ENCODE data around the gene B3GNT9.

The B3GNT9 gene

DNA sequence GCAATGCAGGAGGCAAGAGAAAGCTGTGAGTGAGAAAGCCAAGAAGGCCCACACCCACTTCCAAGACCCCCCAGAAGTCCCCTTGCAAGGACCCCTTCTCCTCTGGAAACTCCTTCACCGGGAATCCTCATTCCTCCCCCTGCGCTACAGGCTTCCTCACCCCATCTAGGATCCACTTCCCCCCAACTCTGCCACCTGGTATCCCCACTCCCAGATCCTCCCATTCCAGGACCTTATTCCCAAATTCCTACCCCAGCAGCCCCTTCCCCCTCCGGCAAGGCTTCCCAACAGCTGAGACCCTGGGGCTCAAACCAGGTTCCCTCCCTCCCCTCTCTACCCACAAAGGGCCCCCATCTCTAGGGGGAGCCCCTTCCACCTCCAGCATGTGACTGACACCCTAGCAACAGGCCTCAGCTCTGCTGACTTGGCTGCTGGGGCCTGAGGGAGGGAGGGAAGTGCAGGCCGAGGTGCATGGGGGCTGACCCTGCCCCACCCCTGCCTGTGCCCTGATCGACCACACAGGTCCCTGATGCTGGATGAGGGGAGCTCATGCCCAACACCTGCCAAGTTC, 15.9 kb upstream of the B3GNT9 start:
- DNase-seq (ENCODE audit: low read depth): no peak

DNA sequence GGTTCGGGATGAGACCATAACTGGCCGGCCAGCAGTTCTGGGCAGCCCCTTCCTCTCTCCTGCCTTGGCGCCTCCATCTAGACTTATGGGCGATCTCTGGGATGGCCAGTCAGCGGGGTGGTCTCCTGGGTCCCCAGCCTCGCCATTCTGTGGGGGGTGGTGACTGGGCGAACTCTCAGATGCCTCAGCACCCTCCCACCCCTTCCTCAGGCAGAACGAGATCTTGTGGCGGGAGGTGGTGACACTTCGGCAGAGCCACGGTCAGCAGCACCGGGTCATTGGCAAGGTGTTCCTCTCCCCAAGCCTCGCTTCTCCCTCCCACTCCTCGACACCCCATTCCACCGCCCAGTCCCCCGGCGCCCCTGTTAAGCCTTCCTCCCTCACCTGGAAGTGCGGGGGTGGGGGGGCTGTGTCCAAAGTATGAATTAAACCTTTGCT, 15.3 kb upstream of the B3GNT9 start:
- no peak for DNase-seq (ENCODE audit: low read depth)

DNA sequence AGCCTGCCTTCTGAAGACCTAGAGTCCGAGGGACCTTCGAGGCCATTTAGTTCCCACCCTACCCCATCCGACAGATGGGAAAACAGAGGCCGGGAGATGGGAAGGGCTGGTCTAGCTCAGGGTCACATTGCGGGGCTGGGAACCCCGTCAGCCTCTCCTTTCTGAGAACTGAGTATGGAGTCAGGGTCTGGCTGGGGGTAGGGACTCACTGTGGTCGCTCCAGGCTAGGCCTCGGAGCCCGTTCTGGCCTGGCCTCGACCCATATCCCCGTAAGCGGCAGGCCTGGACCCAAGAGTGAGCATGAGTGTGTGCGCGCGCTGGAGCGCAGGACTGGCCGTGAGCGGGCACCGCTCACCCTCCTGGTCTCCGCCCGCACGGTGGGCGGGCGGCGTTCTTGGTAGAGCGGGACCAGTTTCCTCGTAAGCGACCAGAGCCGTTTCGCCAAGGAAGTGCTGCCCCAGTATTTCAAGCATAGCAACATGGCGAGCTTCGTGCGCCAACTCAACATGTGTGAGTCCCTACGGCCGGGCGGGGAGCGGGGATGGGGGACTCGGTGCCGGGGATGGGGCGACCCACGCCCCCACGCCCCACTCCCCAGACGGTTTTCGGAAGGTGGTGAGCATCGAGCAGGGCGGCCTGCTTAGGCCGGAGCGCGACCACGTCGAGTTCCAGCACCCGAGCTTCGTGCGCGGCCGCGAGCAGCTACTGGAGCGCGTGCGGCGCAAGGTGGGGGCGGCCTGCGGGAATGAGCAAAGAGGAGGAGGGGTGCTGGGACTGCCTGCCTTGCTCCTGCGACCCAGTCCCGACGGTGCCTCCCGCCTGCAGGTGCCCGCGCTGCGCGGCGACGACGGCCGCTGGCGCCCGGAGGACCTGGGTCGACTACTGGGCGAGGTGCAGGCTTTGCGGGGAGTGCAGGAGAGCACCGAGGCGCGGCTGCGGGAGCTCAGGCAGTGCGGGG, 14.6 kb upstream of the B3GNT9 start:
- DNase-seq (ENCODE audit: low read depth): no peak

DNA sequence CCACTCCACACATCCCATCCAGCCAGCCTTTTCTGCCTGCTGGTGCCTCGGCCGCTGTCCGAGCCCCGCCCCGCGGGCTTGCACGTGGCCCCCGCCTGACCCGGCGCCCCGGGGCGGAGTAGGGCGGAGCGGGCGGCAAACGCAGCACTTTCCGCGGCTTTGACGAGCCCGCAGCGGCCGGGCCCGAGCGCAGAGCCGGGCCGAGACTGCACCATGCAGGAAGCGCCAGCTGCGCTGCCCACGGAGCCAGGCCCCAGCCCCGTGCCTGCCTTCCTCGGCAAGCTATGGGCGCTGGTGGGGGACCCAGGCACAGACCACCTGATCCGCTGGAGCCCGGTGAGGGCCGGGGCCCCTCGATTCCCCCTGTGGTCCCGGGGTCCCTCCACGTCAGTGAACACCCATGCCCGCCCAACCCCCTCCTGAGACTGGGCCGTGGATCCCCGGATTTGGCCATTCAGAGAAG, 13.8 kb upstream of the B3GNT9 start, which contains the start of gene HSF4:
HSF4 (plus strand) TSS at position 147 of the 463 bp plus-strand sequence; CDS start at position 214, 67 bp downstream.
- no peak for DNase-seq (ENCODE audit: low read depth)

DNA sequence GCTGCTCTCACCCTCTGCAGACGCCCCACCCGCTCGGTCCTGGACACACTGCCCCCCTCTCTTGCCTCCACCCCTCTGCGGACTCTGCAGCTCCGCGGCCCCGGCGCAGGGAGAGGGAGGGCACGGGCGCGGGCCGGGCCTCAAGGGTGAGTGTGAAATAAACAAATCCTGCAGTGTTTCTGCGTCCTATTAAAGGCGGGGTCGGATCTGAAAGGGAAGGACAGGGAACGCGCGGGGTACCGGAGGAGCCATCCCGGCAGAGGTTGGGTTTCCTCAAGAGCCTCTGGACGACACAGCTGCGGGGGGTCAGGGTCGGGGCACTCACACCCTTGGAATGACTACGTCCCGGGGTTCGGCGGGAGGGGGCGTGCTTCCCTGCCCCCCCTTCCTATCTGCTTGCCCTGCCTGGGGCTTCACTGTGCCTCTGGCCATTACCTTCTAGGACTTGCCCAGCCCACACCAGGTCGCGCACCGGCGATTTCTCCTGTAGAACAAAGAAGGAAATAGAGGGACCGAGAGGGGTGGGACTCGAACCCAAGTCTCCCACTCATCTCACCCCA, 13.3 kb upstream of the B3GNT9 start:
- no peak for DNase-seq (ENCODE audit: low read depth)

DNA sequence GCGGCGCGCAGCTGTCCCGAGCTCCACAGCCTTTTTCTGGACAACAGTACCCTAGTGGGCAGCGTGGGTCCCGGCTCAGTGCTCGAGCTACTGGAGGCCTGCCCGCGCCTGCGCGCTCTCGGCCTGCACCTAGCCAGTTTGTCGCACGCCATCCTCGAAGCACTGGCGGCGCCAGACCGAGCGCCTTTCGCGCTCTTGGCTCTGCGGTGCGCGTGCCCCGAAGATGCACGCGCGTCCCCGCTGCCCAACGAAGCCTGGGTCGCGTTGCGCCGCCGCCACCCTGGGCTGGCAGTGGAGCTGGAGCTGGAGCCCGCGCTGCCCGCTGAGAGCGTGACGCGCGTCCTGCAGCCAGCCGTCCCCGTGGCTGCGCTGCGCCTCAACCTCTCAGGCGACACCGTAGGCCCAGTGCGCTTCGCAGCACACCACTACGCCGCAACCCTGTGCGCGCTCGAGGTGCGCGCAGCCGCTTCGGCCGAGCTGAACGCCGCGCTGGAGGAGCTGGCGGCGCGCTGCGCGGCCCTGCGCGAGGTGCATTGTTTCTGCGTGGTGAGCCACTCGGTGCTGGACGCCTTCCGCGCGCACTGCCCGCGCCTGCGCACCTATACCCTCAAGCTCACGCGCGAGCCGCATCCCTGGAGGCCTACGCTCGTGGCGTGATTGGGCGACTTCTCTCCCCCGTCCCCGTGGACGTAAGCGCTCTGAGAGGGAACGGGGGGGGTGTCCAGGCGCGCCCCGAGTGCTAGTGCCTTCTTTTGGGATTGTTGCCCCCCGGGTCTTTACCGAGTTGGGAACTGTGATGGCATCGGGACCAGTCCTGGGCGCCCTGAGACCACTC, 12.6 kb upstream of the B3GNT9 start:
- DNase-seq (ENCODE audit: low read depth): no peak

DNA sequence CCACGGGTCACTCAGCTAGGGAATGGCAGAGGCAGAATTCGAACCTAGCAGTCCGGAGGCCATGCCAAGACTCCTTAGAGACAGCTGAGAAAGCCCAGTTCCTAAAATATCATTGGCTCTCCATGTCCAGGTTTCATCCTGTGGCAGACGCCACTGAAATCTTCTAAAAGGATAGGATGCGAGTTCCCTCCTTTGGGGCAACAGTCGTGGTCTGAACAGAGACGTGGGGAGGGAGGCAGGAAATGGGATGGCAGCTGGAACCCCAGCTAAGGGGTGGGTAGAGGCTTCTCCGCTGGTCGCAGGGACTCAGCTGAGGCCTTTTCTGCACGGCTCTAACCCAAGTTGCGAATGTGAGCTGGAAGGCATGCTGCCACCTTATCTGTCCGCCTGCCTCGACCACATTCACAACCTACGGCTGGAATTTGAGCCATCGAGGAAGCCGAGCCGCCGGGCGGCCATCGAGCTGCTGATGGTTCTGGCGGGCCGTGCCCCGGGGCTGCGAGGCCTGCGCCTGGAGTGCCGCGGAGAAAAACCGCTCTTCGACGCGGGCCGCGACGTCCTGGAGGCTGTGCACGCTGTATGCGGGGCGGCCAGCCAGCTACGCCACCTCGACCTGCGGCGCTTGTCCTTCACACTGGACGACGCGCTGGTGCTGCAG, 11.8 kb upstream of the B3GNT9 start:
- DNase-seq (ENCODE audit: low read depth): no peak

DNA sequence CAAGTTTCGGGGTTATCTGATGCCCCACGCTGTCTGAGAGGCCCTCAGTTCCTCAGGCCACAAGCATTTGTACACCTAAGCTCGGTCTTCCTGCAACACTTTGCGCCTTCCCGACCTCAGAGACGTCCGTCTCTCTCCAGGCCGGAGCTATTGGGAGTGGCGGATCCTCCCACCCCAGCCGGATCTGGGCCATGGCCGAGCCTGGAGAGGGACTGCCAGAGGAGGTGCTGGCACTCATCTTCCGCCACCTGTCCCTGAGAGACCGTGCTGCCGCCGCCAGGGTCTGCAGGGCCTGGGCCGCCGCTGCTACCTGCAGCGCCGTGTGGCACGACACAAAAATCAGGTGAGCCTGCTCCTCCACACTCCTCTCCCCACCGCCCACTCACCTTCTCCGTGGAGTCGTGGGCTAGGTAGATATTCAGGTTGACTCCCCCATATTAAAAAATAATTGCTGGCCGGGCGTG, 10.8 kb upstream of the B3GNT9 start:
- DNase-seq (ENCODE audit: low read depth): no peak

DNA sequence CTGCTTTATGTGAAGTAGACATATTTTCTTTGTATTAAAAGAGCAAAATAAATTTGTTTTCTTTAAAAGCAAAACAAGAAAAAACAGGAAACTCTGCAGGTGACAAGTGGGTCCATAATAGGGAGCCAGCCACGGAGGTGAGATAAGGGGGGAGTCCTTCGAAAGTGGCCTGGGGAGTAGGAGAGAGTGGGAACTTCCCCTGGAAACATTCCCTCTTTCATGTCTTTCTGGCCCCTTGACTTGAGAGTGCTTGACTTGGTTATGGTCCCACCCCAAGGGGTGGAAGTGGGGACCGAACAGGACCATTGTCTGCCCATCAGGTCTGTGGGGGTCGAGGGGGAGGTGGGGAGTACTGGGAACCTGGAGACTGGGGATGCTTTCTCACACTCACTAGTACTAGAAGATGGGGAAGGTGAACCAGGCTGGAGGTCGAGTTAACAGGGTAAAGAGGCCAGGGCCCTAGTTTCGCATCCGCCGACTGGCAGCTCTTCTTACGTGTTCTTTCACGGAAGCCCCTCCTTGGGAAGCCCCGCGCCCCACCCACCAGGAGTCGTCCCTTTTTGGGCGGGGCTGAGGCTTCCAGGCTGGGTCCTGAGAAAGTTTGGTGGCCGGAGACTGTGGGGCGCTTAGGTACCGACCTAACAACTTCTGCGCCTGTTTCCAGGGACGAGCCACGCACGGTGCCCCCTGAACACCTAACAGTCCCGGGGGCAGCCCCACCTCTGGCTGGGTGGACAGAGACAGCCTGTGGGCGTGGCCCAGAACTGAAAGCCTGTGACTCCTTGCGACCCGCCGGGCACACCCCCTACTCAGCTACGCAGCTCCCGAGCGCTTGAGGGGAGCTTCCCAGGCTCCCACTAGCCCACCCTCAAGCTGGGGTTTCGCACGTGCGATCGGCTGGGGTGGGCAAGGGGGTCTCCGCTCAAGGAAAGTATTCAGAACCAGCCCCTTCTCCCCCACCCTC, 8.1 kb upstream of the B3GNT9 start:
- DNase-seq (ENCODE audit: low read depth): no peak

DNA sequence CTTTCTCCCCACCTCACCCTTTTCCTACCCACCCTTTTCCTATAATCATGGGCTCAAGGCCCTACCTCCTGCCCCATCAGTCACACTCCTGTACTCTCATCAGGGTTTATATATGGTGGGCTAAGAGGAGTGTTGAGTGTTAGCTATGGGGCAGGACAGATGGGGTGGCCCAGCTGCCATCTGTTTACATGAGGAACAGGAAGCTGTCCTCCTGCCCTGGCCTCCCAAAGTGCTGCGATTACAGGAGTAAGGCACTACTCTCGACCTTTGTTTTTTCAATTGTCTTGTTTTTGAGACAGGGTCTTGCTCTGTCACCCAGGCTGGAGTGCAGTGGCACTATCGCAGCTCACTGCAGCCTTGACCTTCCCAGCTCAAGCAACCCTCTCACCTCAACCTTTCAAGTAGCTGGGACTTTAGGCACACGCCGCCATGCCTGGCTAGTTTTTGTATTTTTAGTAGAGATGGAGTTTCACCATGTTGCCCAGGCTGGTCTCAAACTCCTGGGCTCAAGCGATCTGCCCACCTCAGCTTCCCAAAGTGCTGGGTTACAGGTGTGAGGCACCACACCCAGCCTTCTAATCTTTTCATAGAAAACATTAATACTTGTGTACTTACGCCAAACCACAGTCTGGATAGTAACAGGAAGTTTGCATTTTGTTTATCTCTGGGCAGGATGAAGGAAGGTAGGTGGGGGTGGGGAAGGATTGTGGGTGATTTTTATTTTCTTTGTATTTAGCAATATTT, 7.3 kb upstream of the B3GNT9 start:
- DNase-seq (ENCODE audit: low read depth): no peak

DNA sequence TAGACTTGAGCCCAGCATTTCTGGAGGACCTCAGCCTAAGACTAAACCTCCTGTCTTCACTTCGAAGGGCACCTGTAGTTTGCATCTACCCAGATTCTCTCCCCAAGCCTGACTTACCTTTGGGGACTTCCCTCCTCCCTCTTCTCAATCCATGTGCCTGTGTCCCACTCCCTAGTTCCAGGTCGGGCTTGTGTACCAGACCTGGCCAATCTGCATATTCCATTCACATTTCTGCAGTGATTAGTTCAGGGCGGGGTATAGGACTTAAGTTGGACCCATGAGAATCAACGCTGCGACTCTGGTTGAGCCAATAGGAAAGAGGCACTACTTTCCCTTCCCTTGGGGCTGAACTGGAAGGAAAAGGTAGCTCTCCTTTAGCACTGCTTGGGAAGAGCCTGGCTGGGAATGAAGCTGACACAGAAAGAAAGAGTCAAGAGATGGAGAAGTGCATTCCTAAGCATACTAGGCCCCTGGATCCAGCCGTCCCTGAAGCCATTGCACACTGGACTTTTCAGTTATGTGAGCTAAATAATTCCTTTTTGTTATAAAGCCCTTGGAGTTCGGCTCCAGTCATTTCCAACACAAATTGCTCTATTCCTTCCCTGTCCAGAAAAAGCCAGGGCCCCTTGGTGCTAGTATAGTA, 6.4 kb upstream of the B3GNT9 start:
- no peak for DNase-seq (ENCODE audit: low read depth)

DNA sequence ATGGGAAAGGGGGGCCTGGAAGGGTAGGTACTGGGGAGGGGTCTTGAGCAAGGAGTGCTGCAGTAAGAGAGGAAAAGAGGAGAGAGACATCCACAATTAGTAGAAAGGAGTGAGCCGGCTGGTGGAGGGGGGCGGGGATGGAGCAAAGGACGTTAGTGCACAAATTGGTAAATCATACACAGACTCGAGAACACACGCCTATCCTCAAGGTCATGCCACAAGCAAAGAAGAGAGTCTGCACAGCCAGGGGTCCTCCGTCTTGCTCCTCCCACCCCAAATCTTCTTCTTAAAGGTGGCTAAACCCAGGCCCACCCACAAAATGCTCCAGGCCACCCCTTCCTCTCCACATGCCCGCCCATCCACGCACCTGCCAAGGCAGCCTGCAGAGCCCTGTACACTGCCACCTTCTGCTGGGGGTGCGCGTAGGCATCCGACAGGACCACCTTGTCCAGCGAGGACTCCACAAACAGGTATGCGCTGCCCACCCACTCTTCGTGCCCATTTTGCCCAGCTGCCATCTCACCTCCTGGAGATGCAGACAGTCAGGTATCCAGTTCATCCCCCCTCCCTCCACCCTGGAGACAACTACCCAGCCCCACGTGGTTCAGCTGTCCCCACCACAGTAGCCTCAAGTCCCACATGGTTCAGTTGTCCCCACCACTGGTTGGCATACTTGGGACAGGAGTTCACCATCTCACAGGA, 5.5 kb upstream of the B3GNT9 start:
- DNase-seq (ENCODE audit: low read depth): no peak

DNA sequence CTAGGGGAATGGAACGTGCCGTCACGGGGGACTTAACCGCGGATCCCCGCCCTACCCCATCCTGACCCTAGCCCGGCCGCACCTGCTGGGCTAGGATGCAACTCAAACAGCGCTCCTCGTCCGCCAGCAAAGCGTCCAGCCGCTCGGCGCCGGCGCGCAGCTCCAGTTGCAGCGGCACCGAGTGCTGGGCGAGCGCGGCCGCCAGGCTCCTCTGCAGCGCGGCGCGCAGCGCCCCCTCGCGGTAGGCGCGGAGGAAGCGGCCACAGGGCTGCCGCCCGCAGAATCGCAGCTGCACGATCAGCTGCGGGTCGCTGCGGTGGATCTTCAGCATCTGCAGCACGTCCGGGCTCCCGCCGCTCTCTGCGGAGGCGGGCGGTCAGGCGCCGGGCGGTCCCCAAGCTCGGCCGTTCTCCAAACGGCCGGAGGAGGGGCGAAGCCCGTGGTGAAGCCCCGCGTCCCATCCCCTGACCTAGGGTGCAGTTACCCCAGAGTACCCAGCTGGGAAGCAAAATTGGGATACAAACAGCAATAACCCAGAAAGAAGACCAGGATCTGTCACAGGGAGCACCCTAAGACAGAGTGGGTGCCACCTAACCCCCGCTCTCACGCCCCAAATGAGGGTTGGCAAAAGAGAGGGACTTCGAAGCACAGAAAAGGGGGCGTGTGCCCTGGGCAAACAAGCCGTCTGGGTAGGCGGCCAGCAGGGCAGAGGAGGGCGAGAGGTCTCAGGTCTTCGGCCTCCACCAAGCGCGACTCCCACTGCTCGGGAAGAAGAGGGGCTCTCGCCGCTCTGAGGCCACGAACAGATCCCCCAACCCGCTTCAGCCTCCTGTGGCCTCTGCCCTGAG, 4.7 kb upstream of the B3GNT9 start:
- peak; percentile 69 for DNase-seq (ENCODE audit: low read depth)

DNA sequence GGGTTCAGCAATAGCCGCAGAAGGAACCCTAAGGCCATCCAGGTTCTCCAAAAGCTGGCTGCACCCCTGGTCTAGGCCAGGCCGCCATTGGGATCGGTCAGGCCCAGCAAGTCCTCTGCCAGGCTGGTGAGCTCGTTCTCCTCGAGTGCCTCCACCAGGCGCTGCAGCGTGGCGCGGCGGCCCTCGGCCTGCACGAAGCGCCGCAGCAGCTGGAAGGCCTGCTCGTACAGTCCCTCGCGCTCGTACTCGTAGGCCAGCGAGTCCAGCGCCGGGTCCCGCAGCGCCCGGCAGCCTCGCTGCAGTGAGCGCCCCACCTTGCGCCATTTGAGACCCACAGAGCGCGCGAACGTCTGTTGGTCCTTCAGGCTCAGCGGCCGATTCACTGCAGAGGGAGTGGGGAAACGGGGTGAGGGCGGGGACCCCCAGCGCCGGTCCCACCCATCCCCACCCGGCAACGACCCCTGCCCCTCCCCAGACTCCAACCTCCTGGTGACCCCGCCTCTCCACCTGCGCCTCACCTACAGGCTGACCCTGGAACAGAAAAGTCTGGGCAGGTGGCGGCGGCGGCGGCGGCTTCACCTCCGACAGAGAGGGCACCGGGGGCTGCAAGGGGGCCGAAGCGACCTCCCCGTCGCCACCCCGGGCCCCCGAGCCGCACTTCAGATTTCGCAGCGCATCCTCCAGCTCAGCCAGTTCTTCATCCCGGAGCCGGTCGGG, 3.9 kb upstream of the B3GNT9 start:
- DNase-seq (ENCODE audit: low read depth): no peak

DNA sequence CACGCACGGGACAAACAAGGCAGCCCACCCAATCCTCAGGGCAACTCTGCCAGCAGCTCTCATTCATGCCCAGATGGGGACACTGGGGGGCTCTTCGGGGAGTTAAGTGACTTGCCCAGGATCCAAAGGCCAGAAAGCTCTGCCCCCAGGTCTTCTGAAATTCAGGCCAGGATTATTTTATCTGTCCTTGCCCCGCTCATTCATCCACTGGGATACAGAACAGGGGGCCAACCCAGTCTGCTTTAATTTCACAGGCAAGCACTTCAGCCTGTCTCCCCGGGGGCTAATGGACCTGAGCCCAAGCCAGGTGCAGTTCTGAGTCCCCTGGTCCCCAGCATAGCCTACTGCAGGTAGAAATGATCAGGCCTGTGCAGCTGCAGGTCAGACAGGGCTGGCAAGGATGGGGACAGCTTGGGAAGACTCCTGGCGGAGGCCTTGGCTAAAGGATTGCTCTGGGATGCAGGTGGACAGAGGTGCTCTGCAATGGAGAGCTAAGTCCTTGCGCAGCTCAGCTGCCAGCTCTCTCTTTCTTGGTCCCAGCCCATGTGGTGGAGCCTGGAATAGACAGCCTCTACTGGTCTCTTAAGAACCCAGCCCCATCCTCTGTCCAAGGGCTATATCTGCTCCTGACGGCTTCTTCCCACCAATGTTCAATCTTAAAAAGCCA, 766 bp upstream of the B3GNT9 start:
- no peak for DNase-seq (ENCODE audit: low read depth)

Measured in stimulated activated CD8-positive, alpha-beta memory T cell treated with anti-CD3 and anti-CD28 coated beads, Interleukin-15, amount 100 ng/mL, for 24 hours (primary cell).